Activated naive CD4-positive, alpha-beta T cell treated with anti-CD3 and anti-CD28 coated beads, Interleukin-2, amount 50 U/mL, for 16 hours (primary cell): ENCODE results near the gene TPTE2.
"Not testable (repeated sequence)": the region's sequence is repeated elsewhere in the genome, so short reads cannot be mapped to it uniquely, and the experiment has no call there.

Experiments
- DNase-seq: peaks from one replicate; pipeline ENCODE4 v3.0.0-alpha.2; 2020

TPTE2 gene

DNA sequence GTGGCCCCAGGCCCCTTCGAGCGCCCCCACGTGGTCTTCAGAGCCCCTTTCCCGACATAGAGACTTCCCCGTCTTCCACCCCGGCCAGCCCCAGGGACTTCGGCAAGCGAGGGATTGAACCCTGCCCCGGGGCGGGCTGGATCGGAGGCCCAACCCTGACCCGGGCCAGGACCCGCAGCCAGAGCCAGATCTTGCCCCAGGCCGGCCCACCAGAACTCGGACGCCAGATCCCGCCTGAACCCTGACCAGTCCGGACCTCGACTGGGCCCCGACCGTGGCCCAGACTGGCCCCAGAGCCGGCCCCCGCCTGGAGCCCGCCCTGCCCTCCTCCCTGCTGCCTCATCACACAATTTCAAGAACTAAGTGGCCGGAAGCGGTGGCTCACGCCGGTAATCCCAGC is 253 bp upstream of the TPTE2 start:
- no peak for DNase-seq

DNA sequence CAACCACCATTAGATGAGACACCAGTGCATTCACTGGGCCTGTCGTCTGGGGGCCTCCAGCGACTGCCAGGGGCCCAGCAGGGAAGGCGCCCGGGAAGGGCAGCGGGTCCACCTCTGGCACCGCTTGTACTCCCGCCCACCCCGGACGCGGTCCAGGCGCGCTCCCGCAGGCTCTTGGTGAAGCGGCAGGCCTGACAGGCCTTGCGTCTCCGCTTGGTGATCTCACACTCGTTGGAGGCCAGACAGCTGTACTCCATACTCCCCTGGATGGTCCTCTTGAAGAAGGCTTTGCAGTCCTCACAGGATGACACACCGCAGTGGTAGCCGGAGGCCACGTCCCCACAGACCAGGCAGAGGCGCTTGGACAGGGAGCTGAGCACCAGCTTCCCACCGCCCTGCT is 660 bp downstream of the TPTE2 start:
- DNase-seq: not testable (repeated sequence)

DNA sequence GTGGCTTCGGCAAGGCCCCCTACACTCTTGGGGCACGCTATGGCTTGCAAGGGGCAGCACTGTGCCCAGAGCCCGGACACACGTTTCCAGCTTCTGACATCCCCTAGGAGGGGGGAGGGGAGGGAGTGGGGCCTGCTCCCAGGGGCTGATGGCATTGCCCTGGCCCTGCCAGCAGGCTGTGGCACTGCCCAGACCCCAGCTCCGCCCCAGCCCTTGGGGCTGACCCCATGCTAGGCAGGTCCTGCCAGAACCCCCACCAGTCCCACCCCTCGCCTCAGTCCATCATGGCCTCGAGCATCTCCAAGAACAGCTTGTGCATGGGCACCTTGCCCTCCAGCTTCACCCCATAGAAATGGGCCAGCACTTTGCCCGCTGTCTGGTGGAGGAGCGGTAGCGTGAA is 1.6 kb downstream of the TPTE2 start:
- DNase-seq: not testable (repeated sequence)

DNA sequence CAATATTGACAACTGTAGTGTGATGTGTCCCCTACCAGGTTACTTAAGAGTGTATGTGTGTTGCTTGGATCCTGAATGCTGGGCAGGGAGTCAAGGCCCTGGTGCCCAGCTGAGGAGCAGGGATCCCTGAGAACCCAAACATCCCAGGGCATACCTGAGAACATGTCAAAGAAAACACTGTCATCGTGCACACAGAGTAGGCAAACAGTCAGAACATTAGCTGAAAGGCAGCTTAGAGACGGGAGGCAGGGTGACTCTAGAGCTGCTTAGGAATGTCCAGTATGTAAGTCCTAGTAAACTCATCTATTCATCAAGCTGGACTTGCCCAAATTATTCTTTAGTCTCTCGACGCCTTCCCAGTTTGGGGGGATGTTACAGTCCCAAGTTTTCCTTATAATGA is 4.0 kb downstream of the TPTE2 start:
- not testable (repeated sequence) for DNase-seq

DNA sequence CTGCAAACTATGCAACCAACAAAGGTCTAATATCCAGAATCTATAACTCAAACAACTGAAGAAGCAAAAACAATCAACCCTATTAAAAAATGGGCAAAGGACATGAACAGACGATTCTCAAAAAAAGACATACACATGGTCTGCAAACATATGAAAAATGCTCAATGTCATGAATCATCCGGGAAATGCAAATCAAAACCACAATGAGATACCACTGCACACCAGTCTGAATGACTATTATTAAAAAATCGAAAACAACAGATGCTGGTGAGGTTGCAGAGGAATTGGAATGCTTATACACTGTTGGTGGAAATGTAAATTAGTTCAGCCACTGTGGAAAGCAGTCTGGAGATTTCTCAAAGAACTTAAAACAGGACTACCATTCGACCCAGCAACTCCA is 12.1 kb downstream of the TPTE2 start:
- DNase-seq: not testable (repeated sequence)

DNA sequence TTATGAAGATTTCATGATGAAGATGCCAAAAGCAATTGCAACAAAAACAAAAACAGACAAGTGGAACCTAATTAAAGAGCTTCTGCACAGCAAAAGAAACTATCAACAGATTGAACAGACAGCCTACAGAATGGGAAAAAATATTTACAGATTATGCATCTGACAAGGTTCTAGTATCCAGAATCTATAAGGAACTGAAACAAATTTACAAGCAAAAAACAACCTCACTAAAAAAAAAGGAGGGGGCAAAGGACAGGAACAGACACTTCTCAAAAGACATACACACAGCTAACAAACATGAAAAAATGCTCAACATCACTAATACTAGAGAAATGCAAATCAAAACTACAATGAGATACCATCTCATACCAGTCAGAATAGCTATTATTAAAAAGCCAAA is 35.7 kb downstream of the TPTE2 start:
- not testable (repeated sequence) for DNase-seq

DNA sequence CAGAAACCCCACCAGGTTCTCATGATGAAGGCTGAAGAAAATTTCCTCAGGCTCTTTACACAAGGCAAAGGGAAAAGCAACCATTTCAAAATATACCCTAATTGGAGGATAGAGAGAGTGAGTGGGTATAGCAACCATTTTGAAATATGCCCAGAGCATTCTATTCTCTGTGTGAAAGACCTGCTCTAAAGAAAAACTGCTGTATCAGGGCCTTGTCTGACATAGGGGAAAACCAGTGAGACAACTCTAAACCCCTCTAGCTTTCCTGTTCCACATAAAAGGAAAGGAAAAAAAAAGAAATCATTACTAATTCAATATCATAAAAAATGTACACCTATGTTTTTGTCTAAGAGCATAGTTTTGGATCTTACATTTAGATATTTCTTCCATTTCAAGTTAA is 42.3 kb downstream of the TPTE2 start:
- DNase-seq: no peak

DNA sequence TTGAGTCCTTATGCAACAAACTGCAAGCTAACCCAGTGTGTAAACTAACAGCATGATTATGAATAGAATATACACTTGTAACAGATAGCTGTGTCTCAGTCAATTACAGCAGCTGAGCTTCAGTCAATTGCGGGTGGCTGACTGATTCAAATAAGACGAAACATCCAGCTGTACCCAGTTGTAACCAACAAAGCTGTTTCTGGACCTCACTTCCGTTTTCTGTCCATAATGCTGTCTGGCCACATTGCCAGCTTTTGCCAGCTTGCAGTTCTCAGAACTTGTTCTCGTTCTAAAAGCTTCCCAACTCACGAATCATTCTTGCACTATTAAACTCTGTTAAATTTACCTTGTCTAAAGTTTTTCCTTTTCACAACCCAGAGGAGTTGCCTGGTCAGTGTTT is 53.7 kb downstream of the TPTE2 start:
- not testable (repeated sequence) for DNase-seq

DNA sequence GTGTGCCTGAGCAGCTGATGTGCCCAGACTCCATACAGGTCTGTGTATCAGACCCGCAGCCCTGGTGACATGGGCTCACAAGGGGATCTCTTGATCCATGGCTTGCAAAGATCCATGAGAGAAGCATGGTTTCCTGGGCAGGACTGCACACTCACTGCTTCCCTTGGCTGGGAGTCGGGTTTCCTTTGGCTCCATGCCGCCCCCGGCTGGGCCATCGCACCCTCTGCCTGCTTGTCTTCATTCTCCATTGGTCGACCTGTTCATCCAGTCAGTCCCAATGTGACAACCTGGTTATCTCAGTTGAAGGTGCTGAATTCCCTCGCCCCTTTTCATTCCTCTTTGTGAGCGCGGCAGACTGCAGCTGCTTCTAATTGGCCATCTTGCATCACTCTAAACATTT is 101.2 kb downstream of the TPTE2 start:
- DNase-seq: not testable (repeated sequence)

DNA sequence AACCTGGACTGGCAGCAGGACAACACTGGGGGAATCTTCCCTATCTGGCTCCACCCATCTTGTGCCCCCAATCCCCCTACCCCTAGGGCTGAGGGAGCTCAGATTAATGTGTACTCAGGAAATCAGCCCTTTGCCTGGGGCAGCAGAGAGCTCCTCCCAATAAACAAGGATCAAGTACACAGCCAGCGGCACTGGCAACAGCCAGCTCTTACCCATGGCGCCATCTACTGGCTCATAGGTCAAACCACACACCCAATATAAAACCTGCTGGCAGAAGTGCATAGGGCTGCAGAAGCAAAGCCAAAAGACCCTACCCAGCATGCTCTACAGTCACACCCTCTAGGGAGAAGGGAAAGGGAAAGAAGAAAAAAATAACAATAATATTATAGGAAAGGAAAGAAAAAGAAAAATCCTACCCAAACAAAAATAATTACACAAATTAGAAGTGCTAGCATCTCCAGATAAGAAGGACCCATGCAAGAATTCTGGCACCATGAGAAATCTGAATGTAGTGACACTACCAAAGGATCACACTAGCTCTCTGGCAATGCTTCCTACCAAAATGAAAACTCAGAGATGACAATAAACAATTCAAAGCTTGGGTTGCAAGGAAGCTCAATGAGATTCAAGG is 122.2 kb downstream of the TPTE2 start:
- DNase-seq: not testable (repeated sequence)

DNA sequence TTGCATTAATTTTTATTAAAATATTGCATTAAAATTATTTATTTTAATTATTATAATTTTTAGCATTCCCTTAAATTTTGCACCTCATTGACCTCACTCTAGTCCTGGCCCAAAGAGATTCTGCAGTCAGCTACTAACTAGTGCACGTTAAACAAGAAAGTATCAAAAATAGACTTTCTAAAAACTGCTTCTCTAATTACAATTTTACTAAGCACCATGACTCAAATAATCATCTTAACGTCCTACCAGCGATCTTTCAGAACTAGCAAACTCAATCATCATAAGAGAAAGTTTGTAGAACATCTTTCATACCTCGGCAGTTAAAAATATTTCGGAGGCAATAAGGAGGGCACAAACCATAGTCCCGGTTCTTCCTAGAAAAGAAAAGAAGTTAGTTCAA is 123.6 kb downstream of the TPTE2 start:
- DNase-seq: not testable (repeated sequence)

DNA sequence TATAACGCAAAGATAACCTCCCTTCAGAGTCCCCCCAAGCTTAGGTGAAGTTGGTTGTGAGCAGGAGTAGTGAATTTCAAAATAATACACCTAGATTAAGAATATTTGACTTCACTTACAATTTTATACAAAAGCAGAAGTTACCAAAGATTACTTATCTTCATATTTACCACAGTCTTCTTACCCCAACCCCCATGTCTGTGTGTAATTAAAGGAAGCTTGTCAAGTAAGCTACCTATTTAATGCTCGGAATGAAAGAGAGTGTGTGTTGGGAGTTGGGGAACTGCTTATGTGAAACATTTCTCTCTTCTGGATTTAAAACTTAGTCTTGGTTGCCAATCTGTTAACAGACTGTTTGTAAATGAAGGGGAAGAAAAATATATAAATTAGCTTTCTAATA is 139.1 kb downstream of the TPTE2 start:
- not testable (repeated sequence) for DNase-seq

DNA sequence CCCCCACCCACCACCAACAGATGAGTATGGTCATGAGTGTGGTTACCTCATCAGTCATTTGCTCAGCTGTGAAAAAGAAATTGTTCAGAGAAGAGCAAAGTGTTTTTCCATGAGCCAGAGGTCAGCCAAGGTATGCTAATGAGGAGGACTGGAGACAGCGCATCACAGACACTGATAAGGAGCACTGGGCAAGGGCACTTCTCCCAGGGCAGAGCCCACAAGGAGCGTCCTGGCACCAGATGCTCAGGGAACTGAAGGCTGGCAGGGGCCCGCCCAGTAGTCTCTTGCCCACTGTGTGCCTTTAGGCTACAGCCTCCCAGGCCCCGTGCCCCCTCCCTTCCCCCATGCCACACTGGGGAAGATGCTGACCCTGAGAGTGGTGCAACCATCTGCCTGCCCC is 148.8 kb downstream of the TPTE2 start:
- not testable (repeated sequence) for DNase-seq

DNA sequence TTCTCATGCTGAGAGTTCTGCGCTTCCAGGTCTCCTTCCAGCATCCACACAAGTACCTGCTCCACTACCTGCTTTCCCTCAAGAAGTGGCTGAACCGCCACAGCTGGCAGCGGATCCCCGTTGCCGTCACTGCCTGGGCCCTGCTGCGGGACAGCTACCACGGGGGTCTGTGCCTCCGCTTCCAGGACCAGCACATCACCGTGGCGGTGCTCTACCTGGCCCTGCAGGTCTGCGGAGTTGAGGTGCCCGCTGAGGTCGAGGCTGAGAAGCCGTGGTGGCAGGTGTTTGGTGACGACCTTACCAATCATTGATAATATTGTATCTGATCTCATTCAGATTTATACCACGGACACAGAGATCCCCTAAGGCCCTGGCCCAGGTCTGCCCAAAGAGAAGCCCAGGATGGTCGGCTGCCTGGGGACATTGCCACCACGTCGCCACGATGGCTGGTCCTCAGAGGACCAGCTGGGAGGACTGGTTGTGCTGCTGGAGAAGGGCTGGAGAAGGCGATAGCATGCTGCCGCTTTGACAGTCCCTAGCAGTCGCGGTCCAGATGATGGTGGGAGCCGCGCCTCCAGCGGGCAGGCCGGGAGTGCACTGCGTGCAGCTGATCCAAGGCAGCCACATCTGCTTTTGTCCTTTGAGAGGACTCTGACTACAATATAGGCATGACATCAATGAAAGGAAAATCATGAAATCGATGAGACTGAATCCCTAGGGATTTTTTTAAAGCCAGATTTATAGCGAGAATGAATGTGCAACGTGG is 178.4 kb downstream of the TPTE2 start:
- DNase-seq: not testable (repeated sequence)

DNA sequence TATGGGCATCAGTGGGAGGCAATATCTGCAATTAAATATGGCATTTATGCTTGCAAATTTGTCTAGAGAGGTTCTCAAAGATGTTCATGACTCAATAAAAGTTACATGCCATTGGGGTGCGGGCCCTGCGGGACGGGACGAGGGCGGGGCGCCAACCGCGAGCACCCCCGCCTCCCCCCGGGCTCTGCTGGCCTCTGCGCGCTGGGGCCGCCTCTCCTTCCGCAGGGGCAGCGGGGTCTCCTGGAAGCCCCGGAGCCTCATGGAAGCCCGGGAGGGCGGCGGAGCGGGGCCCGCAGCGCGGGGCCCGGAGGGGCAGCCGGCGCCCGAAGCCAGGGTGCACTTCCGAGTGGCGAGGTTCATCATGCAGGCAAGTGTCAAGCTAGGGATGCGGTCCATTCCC is 179.2 kb downstream of the TPTE2 start:
- no peak for DNase-seq
